ENCODE measurements around the gene IL22RA1. TPM values are rescaled to one million over a fixed set of nuclear protein-coding genes. Genes with fewer than 3 reads are reported as not detected.

IL22RA1 gene
- total and polyA plus RNA-seq, 10 of the 15 experiments (the other 5 are each of a cell fraction or from before 2014, with no cell fraction given): not detected

GRCh38 chr1:24155011-24155782, 12.3 kb upstream of the IL22RA1 start (continued):
- TF ChIP-seq ELK1 (IDR thresholded peaks at IDR 0.05; ENCODE audit: low read depth, low read length) (no peak), TBL1XR1 (IDR thresholded peaks at IDR 0.05; ENCODE audit: low read depth, low read length) (no peak), HCFC1 (IDR thresholded peaks at IDR 0.05; ENCODE audit: low read length) (no peak), ZBTB33 (IDR thresholded peaks at IDR 0.05) (no peak), SREBF1 (IDR thresholded peaks at IDR 0.05; ENCODE audit: low read length) (no peak), ZNF622 (IDR thresholded peaks at IDR 0.05) (no peak), EGR1 (IDR thresholded peaks at IDR 0.05; ENCODE audit: borderline replicate concordance in 1 of 2, low read depth in 2 of 2, low read length in 2 of 2) (no peak), RBBP5 (conservative IDR thresholded peaks at IDR 0.05) (no peak), TCF12 (IDR thresholded peaks at IDR 0.05; ENCODE audit: low read depth, low read length) (peak; percentile 54; the same call in 1 of the 2 replicates), POU2F2 (IDR thresholded peaks at IDR 0.05; ENCODE audit: borderline replicate concordance, low read depth, low read length) (no peak), RAD51 (IDR thresholded peaks at IDR 0.05) (no peak), MYC (IDR thresholded peaks at IDR 0.05; ENCODE audit: insufficient read depth, insufficient read length, insufficient replicate concordance, low read length, severe bottlenecking) (no peak), WRNIP1 (IDR thresholded peaks at IDR 0.05; ENCODE audit: borderline replicate concordance, low read depth, low read length) (no peak), ETV6 (conservative IDR thresholded peaks at IDR 0.05 in 1 of 2, IDR thresholded peaks at IDR 0.05 in 1 of 2; ENCODE audit: borderline replicate concordance in 1 of 2, low read depth in 1 of 2) (no peak), CHD2 (IDR thresholded peaks at IDR 0.05; ENCODE audit: borderline replicate concordance, low read depth, low read length) (no peak), SUPT20H (IDR thresholded peaks at IDR 0.05; ENCODE audit: borderline replicate concordance, control insufficient read depth, low read depth, low read length) (no peak), ZNF24 (IDR thresholded peaks at IDR 0.05) (no peak)
- TF ChIP-seq, protein P1, sequence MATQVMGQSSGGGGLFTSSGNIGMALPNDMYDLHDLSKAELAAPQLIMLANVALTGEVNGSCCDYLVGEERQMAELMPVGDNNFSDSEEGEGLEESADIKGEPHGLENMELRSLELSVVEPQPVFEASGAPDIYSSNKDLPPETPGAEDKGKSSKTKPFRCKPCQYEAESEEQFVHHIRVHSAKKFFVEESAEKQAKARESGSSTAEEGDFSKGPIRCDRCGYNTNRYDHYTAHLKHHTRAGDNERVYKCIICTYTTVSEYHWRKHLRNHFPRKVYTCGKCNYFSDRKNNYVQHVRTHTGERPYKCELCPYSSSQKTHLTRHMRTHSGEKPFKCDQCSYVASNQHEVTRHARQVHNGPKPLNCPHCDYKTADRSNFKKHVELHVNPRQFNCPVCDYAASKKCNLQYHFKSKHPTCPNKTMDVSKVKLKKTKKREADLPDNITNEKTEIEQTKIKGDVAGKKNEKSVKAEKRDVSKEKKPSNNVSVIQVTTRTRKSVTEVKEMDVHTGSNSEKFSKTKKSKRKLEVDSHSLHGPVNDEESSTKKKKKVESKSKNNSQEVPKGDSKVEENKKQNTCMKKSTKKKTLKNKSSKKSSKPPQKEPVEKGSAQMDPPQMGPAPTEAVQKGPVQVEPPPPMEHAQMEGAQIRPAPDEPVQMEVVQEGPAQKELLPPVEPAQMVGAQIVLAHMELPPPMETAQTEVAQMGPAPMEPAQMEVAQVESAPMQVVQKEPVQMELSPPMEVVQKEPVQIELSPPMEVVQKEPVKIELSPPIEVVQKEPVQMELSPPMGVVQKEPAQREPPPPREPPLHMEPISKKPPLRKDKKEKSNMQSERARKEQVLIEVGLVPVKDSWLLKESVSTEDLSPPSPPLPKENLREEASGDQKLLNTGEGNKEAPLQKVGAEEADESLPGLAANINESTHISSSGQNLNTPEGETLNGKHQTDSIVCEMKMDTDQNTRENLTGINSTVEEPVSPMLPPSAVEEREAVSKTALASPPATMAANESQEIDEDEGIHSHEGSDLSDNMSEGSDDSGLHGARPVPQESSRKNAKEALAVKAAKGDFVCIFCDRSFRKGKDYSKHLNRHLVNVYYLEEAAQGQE (IDR thresholded peaks at IDR 0.05; ENCODE audit: low read depth, low read length): no peak
- TF ChIP-seq, protein P2, sequence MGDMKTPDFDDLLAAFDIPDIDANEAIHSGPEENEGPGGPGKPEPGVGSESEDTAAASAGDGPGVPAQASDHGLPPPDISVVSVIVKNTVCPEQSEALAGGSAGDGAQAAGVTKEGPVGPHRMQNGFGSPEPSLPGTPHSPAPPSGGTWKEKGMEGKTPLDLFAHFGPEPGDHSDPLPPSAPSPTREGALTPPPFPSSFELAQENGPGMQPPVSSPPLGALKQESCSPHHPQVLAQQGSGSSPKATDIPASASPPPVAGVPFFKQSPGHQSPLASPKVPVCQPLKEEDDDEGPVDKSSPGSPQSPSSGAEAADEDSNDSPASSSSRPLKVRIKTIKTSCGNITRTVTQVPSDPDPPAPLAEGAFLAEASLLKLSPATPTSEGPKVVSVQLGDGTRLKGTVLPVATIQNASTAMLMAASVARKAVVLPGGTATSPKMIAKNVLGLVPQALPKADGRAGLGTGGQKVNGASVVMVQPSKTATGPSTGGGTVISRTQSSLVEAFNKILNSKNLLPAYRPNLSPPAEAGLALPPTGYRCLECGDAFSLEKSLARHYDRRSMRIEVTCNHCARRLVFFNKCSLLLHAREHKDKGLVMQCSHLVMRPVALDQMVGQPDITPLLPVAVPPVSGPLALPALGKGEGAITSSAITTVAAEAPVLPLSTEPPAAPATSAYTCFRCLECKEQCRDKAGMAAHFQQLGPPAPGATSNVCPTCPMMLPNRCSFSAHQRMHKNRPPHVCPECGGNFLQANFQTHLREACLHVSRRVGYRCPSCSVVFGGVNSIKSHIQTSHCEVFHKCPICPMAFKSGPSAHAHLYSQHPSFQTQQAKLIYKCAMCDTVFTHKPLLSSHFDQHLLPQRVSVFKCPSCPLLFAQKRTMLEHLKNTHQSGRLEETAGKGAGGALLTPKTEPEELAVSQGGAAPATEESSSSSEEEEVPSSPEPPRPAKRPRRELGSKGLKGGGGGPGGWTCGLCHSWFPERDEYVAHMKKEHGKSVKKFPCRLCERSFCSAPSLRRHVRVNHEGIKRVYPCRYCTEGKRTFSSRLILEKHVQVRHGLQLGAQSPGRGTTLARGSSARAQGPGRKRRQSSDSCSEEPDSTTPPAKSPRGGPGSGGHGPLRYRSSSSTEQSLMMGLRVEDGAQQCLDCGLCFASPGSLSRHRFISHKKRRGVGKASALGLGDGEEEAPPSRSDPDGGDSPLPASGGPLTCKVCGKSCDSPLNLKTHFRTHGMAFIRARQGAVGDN (IDR thresholded peaks at IDR 0.05): no peak
